ENCODE data around the gene GTPBP4.
"Not testable (repeated sequence)": the region's sequence is repeated elsewhere in the genome, so short reads cannot be mapped to it uniquely, and the experiment has no call there.

GTPBP4 gene

GRCh38 chr10:988667-989545, 672 bp downstream of the GTPBP4 start:
- DNase-seq (ENCODE audit: low read depth in 1 of 2, low spot score in 1 of 2), result peak in 1 of 2 donors; percentile 13

GRCh38 chr10:990808-991207, 2.6 kb downstream of the GTPBP4 start:
- DNase-seq (ENCODE audit: low read depth in 1 of 2, low spot score in 1 of 2), result no peak

GRCh38 chr10:992467-992866, 4.2 kb downstream of the GTPBP4 start:
- DNase-seq (ENCODE audit: low read depth in 1 of 2, low spot score in 1 of 2), result no peak

GRCh38 chr10:992871-993270, 4.6 kb downstream of the GTPBP4 start:
- DNase-seq (ENCODE audit: low read depth in 1 of 2, low spot score in 1 of 2), result no peak

- DNase-seq (ENCODE audit: low read depth in 1 of 2, low spot score in 1 of 2), result no peak
Measured at GRCh38 chr10:994836-995558, 6.8 kb downstream of the GTPBP4 start.

GRCh38 chr10:995559-995926, 7.3 kb downstream of the GTPBP4 start:
- DNase-seq (ENCODE audit: low read depth in 1 of 2, low spot score in 1 of 2), result no peak

GRCh38 chr10:996031-996430, 7.8 kb downstream of the GTPBP4 start:
- DNase-seq (ENCODE audit: low read depth in 1 of 2, low spot score in 1 of 2), result no peak

GRCh38 chr10:997266-998022, 9.2 kb downstream of the GTPBP4 start:
- DNase-seq (ENCODE audit: low read depth in 1 of 2, low spot score in 1 of 2), result no peak

GRCh38 chr10:1002425-1003006, 14.3 kb downstream of the GTPBP4 start:
- DNase-seq (ENCODE audit: low read depth in 1 of 2, low spot score in 1 of 2), result no peak

- no peak for DNase-seq (ENCODE audit: low read depth in 1 of 2, low spot score in 1 of 2)
Measured at GRCh38 chr10:1003884-1004670, 15.8 kb downstream of the GTPBP4 start.

- DNase-seq (ENCODE audit: low read depth in 1 of 2, low spot score in 1 of 2), result no peak
Measured at GRCh38 chr10:1006573-1006972, 18.3 kb downstream of the GTPBP4 start.

GRCh38 chr10:1007583-1007982, 19.3 kb downstream of the GTPBP4 start:
- DNase-seq (ENCODE audit: low read depth in 1 of 2, low spot score in 1 of 2), result no peak

GRCh38 chr10:1009071-1009494, 20.8 kb downstream of the GTPBP4 start:
- no peak for DNase-seq (ENCODE audit: low read depth in 1 of 2, low spot score in 1 of 2)

GRCh38 chr10:1009947-1010346, 21.7 kb downstream of the GTPBP4 start:
- not testable (repeated sequence) for DNase-seq (ENCODE audit: low read depth in 1 of 2, low spot score in 1 of 2)

GRCh38 chr10:1010703-1011102, 22.5 kb downstream of the GTPBP4 start:
- DNase-seq (ENCODE audit: low read depth in 1 of 2, low spot score in 1 of 2), result no peak

- no peak for DNase-seq (ENCODE audit: low read depth in 1 of 2, low spot score in 1 of 2)
Measured at GRCh38 chr10:1011696-1012095, 23.5 kb downstream of the GTPBP4 start.

GRCh38 chr10:1015688-1016087, 27.5 kb downstream of the GTPBP4 start:
- no peak for DNase-seq (ENCODE audit: low read depth in 1 of 2, low spot score in 1 of 2)

- DNase-seq (ENCODE audit: low read depth in 1 of 2, low spot score in 1 of 2), result no peak
Measured at GRCh38 chr10:1019362-1019761, 31.1 kb downstream of the GTPBP4 start.

- no peak for DNase-seq (ENCODE audit: low read depth in 1 of 2, low spot score in 1 of 2)
Measured at GRCh38 chr10:1020460-1020859, 32.2 kb downstream of the GTPBP4 start.

GRCh38 chr10:1020958-1021357, 32.7 kb downstream of the GTPBP4 start:
- no peak for DNase-seq (ENCODE audit: low read depth in 1 of 2, low spot score in 1 of 2)

- no peak for DNase-seq (ENCODE audit: low read depth in 1 of 2, low spot score in 1 of 2)
Measured at GRCh38 chr10:1022413-1022812, 34.2 kb downstream of the GTPBP4 start.
